Fibroblast of villous mesenchyme (primary cell): ENCODE results near the gene MAP3K3. TPM values are rescaled to one million over a fixed set of nuclear protein-coding genes. Genes with fewer than 3 reads are reported as not detected.

Experiments
- DNase-seq: peaks from one replicate; pipeline ENCODE4 v3.0.0-alpha.2; 2010; ENCODE audit warnings: low read depth
- H3K4me3 ChIP-seq: 2 replicates; pipeline ENCODE4 v1.5.1; 2011; ENCODE audit warnings: low read depth, mild to moderate bottlenecking, low read length
- CTCF ChIP-seq: IDR thresholded peaks from 2 replicates; pipeline ENCODE4 v1.5.1; 2012; ENCODE audit warnings: low read depth, mild to moderate bottlenecking, low read length; ENCODE audit not compliant: insufficient read depth
- small RNA-seq: library from RNA; depleted of rRNA; stranded (forward); fragments of <200 nt; gene quantifications from one replicate; pipeline ENCODE3, GENCODE V24; 2012
- total RNA-seq: library from RNA; depleted of rRNA; stranded (reverse); fragments of >200 nt; gene quantifications from 2 replicates; pipeline ENCODE4 v1.2.3, GENCODE V29; 2012

Gene MAP3K3
- total RNA-seq, 1 donor = 34.1 TPM

GRCh38 chr17:63740464-63741142 lies 118.4 kb downstream of the MAP3K3 start:
- no peak for TF ChIP-seq CTCF
- peak overlapping the region; percentile 91 for H3K4me3 ChIP-seq
- DNase-seq = peak; percentile 13

DNA sequence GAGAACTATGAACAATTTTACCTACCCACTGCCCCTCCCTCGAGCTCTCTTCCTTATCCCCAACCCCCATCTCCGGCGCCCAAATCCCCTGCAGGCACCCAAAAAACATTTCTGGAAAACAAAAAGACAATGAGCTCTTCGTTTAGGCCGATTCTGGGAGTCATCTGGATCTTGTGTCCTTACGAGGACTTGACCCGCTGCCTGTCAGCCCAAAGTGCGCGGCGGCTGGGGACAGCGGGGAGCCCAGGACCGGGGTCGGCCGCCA lies 118.9 kb downstream of the MAP3K3 start:
- no peak for TF ChIP-seq CTCF
- peak overlapping the region; percentile 91 for H3K4me3 ChIP-seq
- DNase-seq = no peak

DNA sequence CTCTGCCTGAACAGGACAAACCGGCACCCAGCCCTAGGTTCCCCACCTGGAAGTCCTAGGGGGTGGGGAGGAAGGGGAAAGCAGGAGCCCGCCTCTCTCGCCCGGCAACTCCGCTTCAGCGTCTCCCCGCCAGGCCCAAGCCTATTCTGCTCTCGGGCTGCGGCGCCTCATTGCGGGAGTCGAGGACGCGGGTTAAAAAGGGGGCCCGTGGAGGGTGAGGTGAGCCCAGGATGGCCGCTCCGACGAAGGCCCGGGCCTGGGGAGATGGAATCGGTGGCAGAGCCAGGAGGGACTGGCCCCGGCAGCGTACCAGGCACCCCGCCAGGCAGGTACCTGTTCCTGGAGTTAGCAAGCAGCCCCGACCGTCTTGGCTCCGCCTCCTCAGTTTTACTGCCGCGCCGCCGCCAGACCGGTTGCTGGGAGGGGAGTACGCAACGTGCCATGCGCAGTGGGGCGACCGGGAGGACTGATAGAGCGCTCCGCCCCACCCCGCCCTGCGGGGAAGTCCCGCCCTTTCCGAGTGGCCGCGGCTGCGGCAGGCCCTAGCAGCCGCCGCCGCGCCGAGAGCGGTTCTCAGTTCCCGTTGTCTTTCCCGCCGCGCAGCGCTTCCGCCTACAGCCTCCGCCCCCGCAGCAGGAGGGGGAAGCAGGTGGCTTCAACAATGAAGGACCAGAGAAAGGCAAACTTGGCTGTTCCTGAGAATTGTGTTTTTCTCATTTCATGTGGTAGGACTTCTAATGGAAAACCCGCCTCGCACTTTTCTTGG lies 119.4 kb downstream of the MAP3K3 start, which contains the start of gene STRADA:
Gene STRADA (minus strand): TSS at position 392 of the 766 bp plus-strand sequence. CDS start 13,430 bp downstream, outside the sequence.
- DNase-seq = peak; percentile 96
- no peak for TF ChIP-seq CTCF

More for the DNA sequence above, 119.4 kb downstream of the MAP3K3 start, which contains the start of gene STRADA:
- peak within 1 kb of the TSS; percentile 91 for H3K4me3 ChIP-seq

Small RNAs within 50 kb of the gene (small RNA-seq; reads per million reads assigned to genes)
- not detected for gene RNU6-288P

Other genes starting within 250 kb of the MAP3K3 start
- gene CYB561, start 176.1 kb upstream of the MAP3K3 start, total RNA-seq = 11.3 and 12.5 TPM in 2 replicates
- gene ACE, start 145.4 kb upstream of the MAP3K3 start, total RNA-seq = 1.3 and 1.7 TPM in 2 replicates
- gene KCNH6, start 99.1 kb upstream of the MAP3K3 start, total RNA-seq = under 0.01 TPM in 1 of 2 replicates, not detected in the other
- 32.9 and 52.7 TPM in 2 replicates for gene DCAF7, start 71.9 kb upstream of the MAP3K3 start, total RNA-seq
- 24.6 and 35.8 TPM in 2 replicates for gene TACO1, start 21.5 kb upstream of the MAP3K3 start, total RNA-seq
- 4.5 and 5.2 TPM in 2 replicates for gene LIMD2, start 77.7 kb downstream of the MAP3K3 start, total RNA-seq
- 23.2 and 25.0 TPM in 2 replicates for gene STRADA, start 119.4 kb downstream of the MAP3K3 start, total RNA-seq
- gene CCDC47, start 151.2 kb downstream of the MAP3K3 start, total RNA-seq = 62.8 and 76.4 TPM in 2 replicates
- gene DDX42, start 151.8 kb downstream of the MAP3K3 start, total RNA-seq = 85.0 and 85.9 TPM in 2 replicates
- gene PSMC5, start 205.0 kb downstream of the MAP3K3 start, total RNA-seq = 42.7 and 44.1 TPM in 2 replicates
- gene FTSJ3, start 205.2 kb downstream of the MAP3K3 start, total RNA-seq = 50.6 and 72.5 TPM in 2 replicates
- gene SMARCD2, start 220.3 kb downstream of the MAP3K3 start, total RNA-seq = 61.8 and 66.9 TPM in 2 replicates